SK-N-SH (cell line): ENCODE data around the gene CDC26. TPM values are rescaled to one million over a fixed set of nuclear protein-coding genes. Genes with fewer than 3 reads are reported as not detected.

Source experiments
- CTCF ChIA-PET: fragments of 300-600, 350-600 bp; formaldehyde crosslinking; extraction: SDS; loops from one replicate; lab custom pipeline; 2021; lab: Yijun Ruan, JAX
- POLR2A ChIA-PET: fragments of 350-600 bp; sonication (Branson Sonifier 250); formaldehyde crosslinking; extraction: SDS; loops from one replicate; lab custom pipeline; 2020; ENCODE audit warnings: antibody characterized with exemption, inconsistent platforms; lab: Yijun Ruan, JAX
- DNase-seq: peaks from one replicate; pipeline ENCODE4 v3.0.0; 2012
- H2AFZ ChIP-seq: fragments of 200-600 bp; sonication (generic); 2 replicates; pipeline ENCODE4 v1.8.1; 2016; ENCODE audit warnings: antibody characterized with exemption, mild to moderate bottlenecking, low read depth
- H3F3A ChIP-seq: fragments of 200-600 bp; sonication (generic); replicated peaks from 2 replicates; pipeline ENCODE3; 2016; ENCODE audit warnings: antibody characterized with exemption, mild to moderate bottlenecking; ENCODE audit not compliant: insufficient read depth
- H3K27ac ChIP-seq, 2 experiments: fragments of 200-500 bp in 1 of 2; fragments of 200-600 bp in 1 of 2; sonication (Bioruptor generic) in 1 of 2; sonication (generic), shearing (Covaris generic) in 1 of 2; 2 replicates each; pipeline versions ENCODE4 v1.5.1 to v1.6.1; 2014 to 2016; ENCODE audit warnings: low read depth in 2 of 2, inconsistent platforms in 1 of 2, low read length in 1 of 2, mild to moderate bottlenecking in 1 of 2, mixed read lengths in 1 of 2
- H3K27me3 ChIP-seq: fragments of 200-600 bp; sonication (generic), shearing (Covaris generic); 2 replicates; pipeline ENCODE4 v1.6.1; 2016; ENCODE audit warnings: mixed run types; ENCODE audit not compliant: insufficient read depth
- H3K36me3 ChIP-seq, 2 experiments: fragments of 200-500 bp in 1 of 2; fragments of 200-600 bp in 1 of 2; sonication (Bioruptor generic) in 1 of 2; sonication (generic) in 1 of 2; replicated peaks in 1 of 2; 2 replicates each; pipeline versions ENCODE3 to v1.5.1; 2014 to 2016; ENCODE audit warnings: low read length in 1 of 2, mild to moderate bottlenecking in 1 of 2; ENCODE audit not compliant: insufficient read depth in 2 of 2, control insufficient read depth in 1 of 2
- H3K4me1 ChIP-seq, 2 experiments: fragments of 200-500 bp in 1 of 2; fragments of 200-600 bp in 1 of 2; sonication (Bioruptor generic) in 1 of 2; sonication (generic), shearing (Covaris generic) in 1 of 2; 2 replicates each; pipeline versions ENCODE4 v1.5.1 to v1.6.1; 2014 to 2016; ENCODE audit warnings: low read depth in 1 of 2, low read length in 1 of 2, mixed run types in 1 of 2; ENCODE audit not compliant: insufficient read depth in 2 of 2, control insufficient read depth in 1 of 2
- H3K4me2 ChIP-seq: fragments of 200-600 bp; sonication (generic), shearing (Covaris generic); 2 replicates; pipeline ENCODE4 v1.6.1; 2017; ENCODE audit warnings: mixed run types
- H3K4me3 ChIP-seq, 2 experiments: fragments of 200-500 bp in 1 of 2; fragments of 200-600 bp in 1 of 2; sonication (Bioruptor generic) in 1 of 2; sonication (generic), shearing (Covaris generic) in 1 of 2; 2 replicates each; pipeline versions ENCODE4 v1.5.1 to v1.8.1; 2014 to 2016; ENCODE audit warnings: low read depth in 2 of 2, inconsistent platforms in 1 of 2, low read length in 1 of 2, mild to moderate bottlenecking in 1 of 2, mixed read lengths in 1 of 2, moderate library complexity in 1 of 2
- H3K79me2 ChIP-seq: fragments of 200-600 bp; sonication (generic); 2 replicates; pipeline ENCODE4 v1.8.1; 2017; ENCODE audit warnings: mild to moderate bottlenecking; ENCODE audit not compliant: insufficient read depth
- H3K9ac ChIP-seq: fragments of 200-600 bp; sonication (generic); 2 replicates; pipeline ENCODE4 v1.6.1; 2017; ENCODE audit warnings: mixed run types
- H3K9me2 ChIP-seq: fragments of 200-600 bp; sonication (generic); 2 replicates; pipeline ENCODE4 v1.6.1; 2017; ENCODE audit warnings: mixed run types
- H3K9me3 ChIP-seq: fragments of 200-600 bp; sonication (generic); 2 replicates; pipeline ENCODE4 v1.6.1; 2017; ENCODE audit warnings: mixed run types, mild to moderate bottlenecking, moderate library complexity
- H4K20me1 ChIP-seq: fragments of 200-600 bp; sonication (generic); 2 replicates; pipeline ENCODE4 v1.6.1; 2017; ENCODE audit warnings: mild to moderate bottlenecking, mixed run types; ENCODE audit not compliant: insufficient read depth
- ELF1 ChIP-seq: IDR thresholded peaks from 2 replicates; pipeline ENCODE4 v1.4.0; 2012
- EZH2phosphoT487 ChIP-seq: fragments of 200-600 bp; sonication (generic); IDR thresholded peaks from 2 replicates; pipeline ENCODE4 v1.6.1; 2017; ENCODE audit warnings: low read depth, mixed run types, mild to moderate bottlenecking, antibody characterized with exemption, moderate library complexity, borderline replicate concordance
- FOSL2 ChIP-seq: IDR thresholded peaks from 2 replicates; pipeline ENCODE4 v1.4.0; 2012; ENCODE audit warnings: low read depth, mild to moderate bottlenecking, moderate library complexity, borderline replicate concordance
- FOXJ3 ChIP-seq: sonication (generic); formaldehyde crosslinking; IDR thresholded peaks from 2 replicates; pipeline ENCODE4 v1.5.1; 2020; ENCODE audit warnings: mild to moderate bottlenecking, missing genetic modification reagents
- MXI1 ChIP-seq: IDR thresholded peaks from 2 replicates; pipeline ENCODE4 v1.6.1; 2012; ENCODE audit warnings: mild to moderate bottlenecking, low read depth, low read length, improper control_type of control experiment
- NFIC ChIP-seq: IDR thresholded peaks from 2 replicates; pipeline ENCODE4 v1.4.0; 2012; ENCODE audit warnings: borderline replicate concordance
- NRF1 ChIP-seq: IDR thresholded peaks from 2 replicates; pipeline ENCODE4 v1.6.1; 2012; ENCODE audit warnings: low read depth, mild to moderate bottlenecking, low read length
- POLR2AphosphoS5 ChIP-seq: IDR thresholded peaks from 2 replicates; pipeline ENCODE4 v1.6.1; 2012; ENCODE audit warnings: low read depth, low read length
- RXRA ChIP-seq: IDR thresholded peaks from 2 replicates; pipeline ENCODE4 v1.4.0; 2012; ENCODE audit warnings: low read depth, mild to moderate bottlenecking, borderline replicate concordance
- TAF1 ChIP-seq: IDR thresholded peaks from 2 replicates; pipeline ENCODE4 v1.6.1; 2012; ENCODE audit warnings: low read depth, mild to moderate bottlenecking, low read length, moderate library complexity, borderline replicate concordance
- TCF12 ChIP-seq: IDR thresholded peaks from 2 replicates; pipeline ENCODE4 v1.4.0; 2012
- WGBS: methylation state at CpG from one replicate; pipeline ENCODE4 v1.1.6; 2017; ENCODE audit warnings: low lambda C conversion rate; 5-methylcytosine and 5-hydroxymethylcytosine counted together
- polyA plus RNA-seq, 3 experiments: library from polyadenylated mRNA; depleted of rRNA; stranded (reverse); fragments of >200 nt; gene quantifications; 2 replicates each; pipeline ENCODE4 v1.2.3, GENCODE V29; 2012
- TF ChIP-seq, protein P1 (sequence below): IDR thresholded peaks from 2 replicates; pipeline ENCODE4 v1.6.1; 2012; ENCODE audit warnings: mild to moderate bottlenecking, low read depth, low read length, moderate library complexity
- TF ChIP-seq, protein P2 (sequence below): fragments of 150-350 bp; IDR thresholded peaks from 2 replicates; pipeline ENCODE4 v1.6.1; 2017; ENCODE audit warnings: antibody characterized with exemption, low read length, low read depth, borderline replicate concordance
- TF ChIP-seq, protein P3 (sequence below): fragments of 200-600 bp; sonication (generic); IDR thresholded peaks from 2 replicates; pipeline ENCODE4 v1.6.1; 2017; ENCODE audit warnings: antibody characterized with exemption, mild to moderate bottlenecking, moderate library complexity

Gene CDC26
- polyA plus RNA-seq, 1 of the 3 experiments (the other 2 are of a cell fraction) = 31.0 TPM

DNA sequence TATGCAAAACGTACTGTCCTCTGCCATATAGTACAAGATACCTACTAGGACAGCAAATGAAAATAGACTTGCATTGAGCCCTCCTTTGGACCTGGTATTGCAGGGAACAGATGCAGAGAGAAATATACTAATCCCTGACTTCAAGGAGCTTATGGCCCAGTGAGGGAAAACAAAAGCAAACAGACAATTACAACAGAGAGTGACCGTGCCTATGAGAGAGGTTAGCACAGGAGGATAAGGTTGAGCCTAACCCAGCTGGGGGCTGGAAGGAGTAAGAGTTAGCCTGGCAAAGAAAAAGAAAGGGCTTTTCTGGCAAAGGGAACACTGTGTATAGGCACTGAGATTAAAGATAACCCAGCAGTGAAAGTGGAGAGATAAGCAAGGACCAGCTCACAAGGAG lies 5.5 kb downstream of the CDC26 start (continued):
- TF ChIP-seq, protein P1, sequence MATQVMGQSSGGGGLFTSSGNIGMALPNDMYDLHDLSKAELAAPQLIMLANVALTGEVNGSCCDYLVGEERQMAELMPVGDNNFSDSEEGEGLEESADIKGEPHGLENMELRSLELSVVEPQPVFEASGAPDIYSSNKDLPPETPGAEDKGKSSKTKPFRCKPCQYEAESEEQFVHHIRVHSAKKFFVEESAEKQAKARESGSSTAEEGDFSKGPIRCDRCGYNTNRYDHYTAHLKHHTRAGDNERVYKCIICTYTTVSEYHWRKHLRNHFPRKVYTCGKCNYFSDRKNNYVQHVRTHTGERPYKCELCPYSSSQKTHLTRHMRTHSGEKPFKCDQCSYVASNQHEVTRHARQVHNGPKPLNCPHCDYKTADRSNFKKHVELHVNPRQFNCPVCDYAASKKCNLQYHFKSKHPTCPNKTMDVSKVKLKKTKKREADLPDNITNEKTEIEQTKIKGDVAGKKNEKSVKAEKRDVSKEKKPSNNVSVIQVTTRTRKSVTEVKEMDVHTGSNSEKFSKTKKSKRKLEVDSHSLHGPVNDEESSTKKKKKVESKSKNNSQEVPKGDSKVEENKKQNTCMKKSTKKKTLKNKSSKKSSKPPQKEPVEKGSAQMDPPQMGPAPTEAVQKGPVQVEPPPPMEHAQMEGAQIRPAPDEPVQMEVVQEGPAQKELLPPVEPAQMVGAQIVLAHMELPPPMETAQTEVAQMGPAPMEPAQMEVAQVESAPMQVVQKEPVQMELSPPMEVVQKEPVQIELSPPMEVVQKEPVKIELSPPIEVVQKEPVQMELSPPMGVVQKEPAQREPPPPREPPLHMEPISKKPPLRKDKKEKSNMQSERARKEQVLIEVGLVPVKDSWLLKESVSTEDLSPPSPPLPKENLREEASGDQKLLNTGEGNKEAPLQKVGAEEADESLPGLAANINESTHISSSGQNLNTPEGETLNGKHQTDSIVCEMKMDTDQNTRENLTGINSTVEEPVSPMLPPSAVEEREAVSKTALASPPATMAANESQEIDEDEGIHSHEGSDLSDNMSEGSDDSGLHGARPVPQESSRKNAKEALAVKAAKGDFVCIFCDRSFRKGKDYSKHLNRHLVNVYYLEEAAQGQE = no peak
- TF ChIP-seq ELF1 (no peak), NFIC (no peak), EZH2phosphoT487 (no peak), TCF12 (no peak), RXRA (no peak), POLR2AphosphoS5 (no peak)

DNA sequence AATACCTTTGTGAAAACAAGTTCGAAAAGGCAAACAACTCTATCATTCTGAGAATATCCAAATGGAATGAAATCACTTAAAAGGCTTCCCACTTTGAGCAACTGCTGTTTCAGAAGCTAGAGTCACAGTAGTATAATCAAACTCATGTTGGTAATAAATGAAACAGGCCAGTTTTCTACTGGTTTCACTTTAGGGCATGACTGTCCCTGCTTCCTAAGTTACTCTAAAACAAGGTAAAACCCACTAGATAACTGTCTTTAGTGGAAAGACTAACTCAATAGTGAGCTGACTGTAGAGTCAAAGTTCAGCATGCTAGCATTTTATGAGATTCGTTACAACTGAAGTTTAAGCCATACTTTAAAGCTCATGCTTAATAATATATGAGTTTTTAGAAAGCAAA lies 6.0 kb downstream of the CDC26 start:
- H3K4me2 ChIP-seq = no peak overlapping the region
- no peaks in the 10 kb centered on the region for H3K27me3 ChIP-seq
- no peak overlapping the region for H3K9ac ChIP-seq
- H3K79me2 ChIP-seq = peaks cover 9% of the 10 kb centered on the region
- no peaks in the 10 kb centered on the region; the same call in 1 of the 2 replicates for H4K20me1 ChIP-seq
- ChIA-PET POLR2A (no interaction called here), CTCF (interaction anchor here (0.7 to 1.7 kb wide), 4 partner anchors 8 to 318 kb away, joined by 3 to 5 read pairs (median 4); no protein-coding TSS in a partner anchor)
- H3K4me1 ChIP-seq = peaks cover 0 to 6% of the 10 kb centered on the region in 2 experiments; a peak in 3 of 4 replicates
- no peaks in the 10 kb centered on the region for H3K9me2 ChIP-seq
- no peak for DNase-seq
- no peak overlapping the region for H3K4me3 ChIP-seq
- 95% methylated on average over 2 of the region's 2 CpGs for WGBS
- peaks cover 38 to 55% of the 10 kb centered on the region in 2 experiments for H3K36me3 ChIP-seq
- H3K27ac ChIP-seq = no peak overlapping the region
- no peak for TF ChIP-seq FOXJ3 (CRISPR knock-in tag)
- no peaks in the 10 kb centered on the region for H3K9me3 ChIP-seq
- H2AFZ ChIP-seq = no peak overlapping the region
- H3F3A ChIP-seq = peaks cover 3% of the 10 kb centered on the region

DNA sequence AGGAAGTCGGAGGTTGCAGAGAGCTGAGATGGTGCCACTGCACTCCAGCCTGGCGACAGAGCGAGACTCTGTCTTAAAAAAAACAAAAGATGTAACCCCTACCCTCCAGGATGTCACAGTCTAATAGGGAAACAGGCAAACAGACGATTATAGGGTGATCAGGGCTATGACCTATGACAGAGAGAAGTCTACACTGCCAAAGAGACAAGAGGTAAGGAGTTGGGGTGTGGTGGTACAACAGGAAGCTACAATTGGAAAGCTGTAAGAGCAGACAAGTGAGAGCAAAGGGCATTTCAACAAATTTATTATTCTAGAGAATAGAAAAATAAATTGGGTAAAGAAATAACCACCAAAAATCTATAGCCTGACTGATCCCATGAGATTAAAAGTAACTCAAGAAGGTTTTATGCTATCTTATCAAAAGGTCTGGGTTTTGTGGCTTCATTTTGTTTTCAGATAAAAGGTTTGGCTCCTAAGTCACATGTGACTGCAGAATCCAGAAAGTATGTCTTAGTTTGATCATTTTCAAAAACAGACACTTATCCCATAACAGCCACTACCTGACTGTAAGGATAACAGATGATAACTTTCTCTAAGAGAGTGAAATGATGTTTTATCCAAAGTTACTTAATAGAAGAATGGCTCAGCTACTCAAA lies 7.3 kb downstream of the CDC26 start:
- Histone ChIP-seq H3K79me2 (no peaks in the 10 kb centered on the region), H3K4me2 (no peak overlapping the region), H3K27me3 (no peaks in the 10 kb centered on the region), H3K27ac (no peak overlapping the region), H3F3A (peaks cover 3% of the 10 kb centered on the region), H3K9me3 (no peaks in the 10 kb centered on the region), H3K4me1 (no peaks in the 10 kb centered on the region), H3K4me3 (no peak overlapping the region), H4K20me1 (no peaks in the 10 kb centered on the region), H3K9ac (no peak overlapping the region), H2AFZ (no peak overlapping the region), H3K9me2 (no peaks in the 10 kb centered on the region), H3K36me3 (peaks cover 35 to 56% of the 10 kb centered on the region in 2 experiments)
- WGBS = 86% methylated on average over 4 of the region's 4 CpGs
- POLR2A ChIA-PET = no interaction called here
- DNase-seq = no peak
- TF ChIP-seq POLR2AphosphoS5 = no peak
- TF ChIP-seq NRF1 = no peak
- no peak for TF ChIP-seq TCF12
- TF ChIP-seq TAF1 = no peak
- TF ChIP-seq, protein P2, sequence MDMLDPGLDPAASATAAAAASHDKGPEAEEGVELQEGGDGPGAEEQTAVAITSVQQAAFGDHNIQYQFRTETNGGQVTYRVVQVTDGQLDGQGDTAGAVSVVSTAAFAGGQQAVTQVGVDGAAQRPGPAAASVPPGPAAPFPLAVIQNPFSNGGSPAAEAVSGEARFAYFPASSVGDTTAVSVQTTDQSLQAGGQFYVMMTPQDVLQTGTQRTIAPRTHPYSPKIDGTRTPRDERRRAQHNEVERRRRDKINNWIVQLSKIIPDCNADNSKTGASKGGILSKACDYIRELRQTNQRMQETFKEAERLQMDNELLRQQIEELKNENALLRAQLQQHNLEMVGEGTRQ = no peak
- no peak for TF ChIP-seq ELF1
- no peak for TF ChIP-seq RXRA
- TF ChIP-seq FOSL2 = no peak
- TF ChIP-seq, protein P3, sequence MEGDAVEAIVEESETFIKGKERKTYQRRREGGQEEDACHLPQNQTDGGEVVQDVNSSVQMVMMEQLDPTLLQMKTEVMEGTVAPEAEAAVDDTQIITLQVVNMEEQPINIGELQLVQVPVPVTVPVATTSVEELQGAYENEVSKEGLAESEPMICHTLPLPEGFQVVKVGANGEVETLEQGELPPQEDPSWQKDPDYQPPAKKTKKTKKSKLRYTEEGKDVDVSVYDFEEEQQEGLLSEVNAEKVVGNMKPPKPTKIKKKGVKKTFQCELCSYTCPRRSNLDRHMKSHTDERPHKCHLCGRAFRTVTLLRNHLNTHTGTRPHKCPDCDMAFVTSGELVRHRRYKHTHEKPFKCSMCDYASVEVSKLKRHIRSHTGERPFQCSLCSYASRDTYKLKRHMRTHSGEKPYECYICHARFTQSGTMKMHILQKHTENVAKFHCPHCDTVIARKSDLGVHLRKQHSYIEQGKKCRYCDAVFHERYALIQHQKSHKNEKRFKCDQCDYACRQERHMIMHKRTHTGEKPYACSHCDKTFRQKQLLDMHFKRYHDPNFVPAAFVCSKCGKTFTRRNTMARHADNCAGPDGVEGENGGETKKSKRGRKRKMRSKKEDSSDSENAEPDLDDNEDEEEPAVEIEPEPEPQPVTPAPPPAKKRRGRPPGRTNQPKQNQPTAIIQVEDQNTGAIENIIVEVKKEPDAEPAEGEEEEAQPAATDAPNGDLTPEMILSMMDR = no peak
- TF ChIP-seq MXI1 = no peak
- CTCF ChIA-PET = no interaction called here
